HUES6 (cell line): ENCODE results near the gene ASGR1.
A peak's percentile ranks its signal among the peaks of the same experiment; 100 is the strongest.

Source experiments
- H3K27ac ChIP-seq: 2 replicates; pipeline ENCODE4 v1.7.0; 2013; ENCODE audit warnings: low read depth, mild to moderate bottlenecking, low read length, inconsistent platforms
- H3K27me3 ChIP-seq: 2 replicates; pipeline ENCODE4 v1.6.1; 2013; ENCODE audit warnings: low read length; ENCODE audit not compliant: control insufficient read depth, insufficient read depth
- H3K36me3 ChIP-seq: 2 replicates; pipeline ENCODE4 v1.6.1; 2013; ENCODE audit warnings: low read length; ENCODE audit not compliant: control insufficient read depth, insufficient read depth
- H3K4me1 ChIP-seq: 2 replicates; pipeline ENCODE4 v1.6.1; 2013; ENCODE audit warnings: low read length; ENCODE audit not compliant: control insufficient read depth, insufficient read depth
- H3K4me3 ChIP-seq: 2 replicates; pipeline ENCODE4 v1.5.1; 2013; ENCODE audit warnings: low read depth, low read length
- H3K9ac ChIP-seq: one replicate; pipeline ENCODE4 v1.6.1; 2013; ENCODE audit warnings: mild to moderate bottlenecking, low read length
- H3K9me3 ChIP-seq: 2 replicates; pipeline ENCODE4 v1.6.1; 2013; ENCODE audit warnings: low read depth, low read length; ENCODE audit not compliant: control insufficient read depth, insufficient read depth

ASGR1 gene

DNA sequence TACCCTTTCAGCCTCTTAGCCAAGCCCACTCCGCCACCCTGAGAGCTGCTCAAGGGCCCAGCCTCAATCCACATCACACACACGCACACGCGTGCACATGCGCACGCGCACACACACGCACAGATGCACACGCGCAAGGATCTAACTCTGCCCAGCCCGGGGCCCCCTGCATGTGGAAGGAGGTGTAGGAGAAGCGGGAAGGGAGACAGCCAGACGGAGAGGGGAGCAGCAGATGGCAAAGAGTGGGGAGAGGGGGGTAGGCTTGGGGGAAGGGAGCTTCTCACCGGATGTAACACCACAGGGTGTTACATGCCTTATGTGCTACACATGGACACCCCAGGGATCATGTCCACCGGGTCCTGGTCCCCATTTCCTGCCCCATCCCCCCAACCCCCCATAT lies 25.2 kb upstream of the ASGR1 start:
- H3K9ac ChIP-seq = no peak overlapping the region
- H3K27me3 ChIP-seq = no peaks in the 10 kb centered on the region; the same call in 1 of the 2 replicates
- peaks cover 29% of the 10 kb centered on the region for H3K36me3 ChIP-seq
- no peaks in the 10 kb centered on the region for H3K9me3 ChIP-seq
- no peak overlapping the region for H3K27ac ChIP-seq
- peaks cover 22% of the 10 kb centered on the region for H3K4me1 ChIP-seq
- peak overlapping the region; percentile 79 for H3K4me3 ChIP-seq

DNA sequence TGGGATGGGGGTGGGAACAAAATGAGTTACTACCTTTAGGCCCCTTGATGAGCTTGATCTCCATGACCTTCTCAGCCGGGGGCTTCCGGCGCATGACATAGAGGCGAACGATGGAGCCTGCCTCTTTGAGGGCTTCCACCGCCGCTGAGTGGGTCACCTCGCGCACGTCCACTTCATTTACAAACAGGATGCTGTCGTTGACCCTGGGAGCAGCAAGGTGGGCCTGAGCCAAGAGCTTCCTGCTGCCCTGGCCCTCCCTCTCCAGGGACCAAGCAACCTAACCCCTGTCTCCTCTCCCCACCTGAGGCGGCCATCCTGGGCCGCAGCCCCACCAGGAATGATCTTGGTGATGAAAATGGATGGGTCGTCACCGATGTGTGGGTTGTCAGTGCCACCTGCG lies 24.2 kb upstream of the ASGR1 start:
- Histone ChIP-seq H3K9me3 (no peaks in the 10 kb centered on the region), H3K4me1 (peaks cover 13% of the 10 kb centered on the region), H3K4me3 (no peak overlapping the region), H3K27me3 (no peaks in the 10 kb centered on the region; the same call in 1 of the 2 replicates), H3K36me3 (peaks cover 29% of the 10 kb centered on the region), H3K9ac (no peak overlapping the region), H3K27ac (no peak overlapping the region)

DNA sequence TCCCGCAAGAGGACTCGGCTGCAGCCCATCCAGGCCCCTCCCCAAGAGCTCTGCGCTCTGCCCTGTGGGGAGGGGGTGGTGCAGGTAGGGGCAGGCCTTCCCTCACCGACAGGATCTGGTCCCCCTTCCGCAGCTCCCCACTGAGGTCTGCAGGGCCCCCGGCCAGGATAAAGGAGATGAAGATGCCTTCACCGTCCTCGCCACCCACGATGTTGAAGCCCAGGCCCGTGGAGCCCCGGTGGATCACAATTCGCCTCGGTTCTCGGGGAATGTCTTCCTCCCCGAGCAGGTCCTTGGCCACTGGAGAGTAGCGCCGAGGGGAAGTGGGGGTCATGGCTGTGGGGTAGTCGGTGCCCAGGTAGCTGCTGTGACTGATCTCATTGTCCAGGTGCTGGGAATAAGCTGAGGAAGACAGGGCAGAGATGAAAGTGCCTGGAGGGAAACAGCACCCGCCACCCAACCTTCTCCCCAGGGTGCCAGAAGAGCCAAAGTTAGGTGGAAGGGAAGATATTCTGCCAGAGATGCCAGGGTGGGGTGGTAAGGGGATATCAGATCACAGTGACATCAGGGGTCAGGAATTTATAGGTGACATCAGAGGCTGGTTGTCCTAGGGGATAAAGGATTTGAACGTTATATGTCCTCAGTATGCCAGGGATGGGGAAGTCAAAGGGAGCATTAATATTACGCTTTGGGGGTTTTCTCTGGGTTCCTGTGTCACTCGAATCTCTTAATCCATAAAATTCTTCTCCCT lies 17.7 kb upstream of the ASGR1 start:
- no peak overlapping the region for H3K9ac ChIP-seq
- H3K27ac ChIP-seq = no peak overlapping the region
- no peaks in the 10 kb centered on the region for H3K4me1 ChIP-seq
- peaks cover 56% of the 10 kb centered on the region for H3K36me3 ChIP-seq
- no peaks in the 10 kb centered on the region for H3K27me3 ChIP-seq
- H3K9me3 ChIP-seq = no peaks in the 10 kb centered on the region
- no peak overlapping the region for H3K4me3 ChIP-seq

DNA sequence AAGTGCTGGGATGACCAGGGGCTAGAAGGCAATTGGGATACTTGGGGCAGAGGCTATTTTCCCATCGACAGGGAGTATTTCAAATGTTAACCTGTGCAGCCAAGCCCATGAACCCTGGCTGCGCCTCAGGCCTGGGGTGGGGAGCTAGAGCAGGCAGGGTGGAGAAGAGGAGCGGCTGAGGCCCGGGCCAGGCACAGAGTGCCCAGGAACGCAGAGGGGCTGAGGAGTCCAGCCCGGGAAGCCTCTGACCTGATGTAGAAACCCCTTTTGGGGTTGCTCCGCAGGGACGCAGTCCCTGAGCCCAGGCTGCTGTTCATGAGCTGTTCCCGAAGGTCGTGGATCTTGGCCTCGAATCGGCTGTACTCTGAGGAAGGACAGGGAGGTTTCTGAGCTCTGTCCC lies 16.8 kb upstream of the ASGR1 start:
- Histone ChIP-seq H3K9ac (no peak overlapping the region), H3K36me3 (peaks cover 51% of the 10 kb centered on the region)

DNA sequence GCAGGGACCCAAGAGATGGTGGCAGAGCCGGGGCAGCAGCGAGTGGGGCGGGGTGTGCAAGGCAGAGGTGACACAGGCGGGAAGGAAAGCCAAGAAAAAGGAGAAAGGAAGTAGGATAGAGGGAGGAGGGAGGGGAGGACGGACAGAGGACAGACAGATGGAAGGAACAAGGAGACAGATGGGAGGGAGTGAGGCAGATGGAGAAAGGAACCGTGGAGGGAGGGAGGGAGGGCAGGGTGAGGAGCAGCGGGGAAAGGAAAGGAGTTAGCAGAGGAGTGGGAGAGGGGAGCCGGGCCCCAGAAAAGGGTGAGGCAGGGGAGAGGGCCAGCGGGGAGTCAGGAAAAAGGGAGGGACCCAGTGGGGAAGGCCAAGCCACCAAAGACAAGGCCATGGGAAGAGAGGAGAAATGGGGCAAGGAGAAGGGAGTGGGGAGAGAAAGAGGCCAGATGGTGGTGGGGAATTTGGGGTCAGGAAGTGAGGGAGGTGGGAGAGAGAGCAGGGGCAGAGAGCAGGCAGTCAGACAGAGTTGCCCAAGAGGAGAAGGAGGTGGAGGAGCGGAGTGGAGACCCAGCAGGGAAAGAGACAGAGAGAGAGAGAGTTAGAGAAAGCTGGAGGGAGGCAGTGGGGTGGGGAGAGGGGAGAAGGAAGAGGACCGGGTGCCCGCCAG lies 13.2 kb upstream of the ASGR1 start:
- H3K4me3 ChIP-seq = no peak overlapping the region
- no peak overlapping the region for H3K27ac ChIP-seq
- no peaks in the 10 kb centered on the region for H3K9me3 ChIP-seq
- no peaks in the 10 kb centered on the region for H3K27me3 ChIP-seq
- H3K9ac ChIP-seq = no peak overlapping the region
- peaks cover 50% of the 10 kb centered on the region for H3K36me3 ChIP-seq
- H3K4me1 ChIP-seq = no peaks in the 10 kb centered on the region

More for the DNA sequence above, 16.8 kb upstream of the ASGR1 start:
- no peak overlapping the region for H3K4me3 ChIP-seq
- no peaks in the 10 kb centered on the region for H3K9me3 ChIP-seq
- H3K27me3 ChIP-seq = no peaks in the 10 kb centered on the region
- H3K4me1 ChIP-seq = no peaks in the 10 kb centered on the region
- H3K27ac ChIP-seq = no peak overlapping the region

DNA sequence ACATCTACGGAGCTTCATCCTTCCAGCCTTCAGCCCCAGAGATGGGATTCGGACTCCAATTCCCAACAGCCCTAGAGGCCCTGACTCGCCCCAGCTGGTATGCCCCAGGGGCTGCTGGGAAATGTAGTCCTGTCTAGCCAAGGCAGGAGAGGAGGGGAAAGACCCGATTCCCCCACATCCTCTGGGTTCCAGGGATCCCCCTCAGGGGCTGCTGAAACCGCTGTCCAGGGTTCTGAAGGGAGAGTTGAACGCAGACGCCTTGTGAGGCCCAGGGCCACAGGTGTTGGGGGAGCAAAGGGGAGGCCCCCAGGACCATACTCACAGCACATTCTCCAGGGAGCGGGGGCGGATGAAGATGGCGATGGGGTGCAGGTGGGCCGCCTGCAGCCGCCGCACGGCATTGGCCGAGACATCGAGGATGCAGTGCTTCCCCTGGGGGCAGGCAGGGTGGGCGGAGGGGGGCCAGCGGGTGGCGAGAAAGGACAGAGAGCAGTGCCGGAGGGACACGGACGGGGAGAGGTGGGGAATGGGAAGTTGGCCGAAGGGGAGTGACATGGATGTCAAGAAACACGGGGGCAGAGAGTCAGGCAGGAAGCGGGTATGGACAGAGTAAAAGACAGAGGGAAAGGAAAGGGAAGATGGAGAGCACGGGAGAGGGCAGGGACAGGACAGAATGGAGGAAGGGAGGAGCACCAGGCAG lies 12.6 kb upstream of the ASGR1 start:
- Histone ChIP-seq H3K4me1 (no peaks in the 10 kb centered on the region), H3K9ac (no peak overlapping the region), H3K4me3 (no peak overlapping the region), H3K36me3 (peaks cover 45% of the 10 kb centered on the region), H3K27ac (no peak overlapping the region), H3K9me3 (no peaks in the 10 kb centered on the region), H3K27me3 (no peaks in the 10 kb centered on the region)

DNA sequence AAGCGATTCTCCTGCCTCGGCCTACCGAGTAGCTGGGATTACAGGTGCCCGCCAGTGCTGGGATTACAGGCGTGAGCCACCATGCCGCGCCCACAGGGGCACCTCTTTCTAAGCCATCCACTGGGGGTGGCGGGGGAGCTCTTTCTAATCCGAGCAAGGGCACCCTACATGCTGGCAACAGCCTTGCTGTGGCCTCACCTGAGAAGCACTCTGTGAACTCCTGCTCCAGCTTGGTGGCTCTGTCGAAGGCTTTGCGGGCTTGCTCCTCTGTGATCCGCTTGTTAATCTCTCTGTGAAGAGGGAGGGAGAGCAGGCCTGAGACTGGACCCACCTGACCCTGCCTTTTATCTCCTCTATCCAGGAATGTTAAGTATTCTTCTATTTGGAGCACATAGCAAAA lies 11.9 kb upstream of the ASGR1 start:
- Histone ChIP-seq H3K4me3 (no peak overlapping the region), H3K9me3 (no peaks in the 10 kb centered on the region), H3K9ac (no peak overlapping the region), H3K27me3 (no peaks in the 10 kb centered on the region), H3K4me1 (no peaks in the 10 kb centered on the region), H3K36me3 (peaks cover 39% of the 10 kb centered on the region), H3K27ac (no peak overlapping the region)

DNA sequence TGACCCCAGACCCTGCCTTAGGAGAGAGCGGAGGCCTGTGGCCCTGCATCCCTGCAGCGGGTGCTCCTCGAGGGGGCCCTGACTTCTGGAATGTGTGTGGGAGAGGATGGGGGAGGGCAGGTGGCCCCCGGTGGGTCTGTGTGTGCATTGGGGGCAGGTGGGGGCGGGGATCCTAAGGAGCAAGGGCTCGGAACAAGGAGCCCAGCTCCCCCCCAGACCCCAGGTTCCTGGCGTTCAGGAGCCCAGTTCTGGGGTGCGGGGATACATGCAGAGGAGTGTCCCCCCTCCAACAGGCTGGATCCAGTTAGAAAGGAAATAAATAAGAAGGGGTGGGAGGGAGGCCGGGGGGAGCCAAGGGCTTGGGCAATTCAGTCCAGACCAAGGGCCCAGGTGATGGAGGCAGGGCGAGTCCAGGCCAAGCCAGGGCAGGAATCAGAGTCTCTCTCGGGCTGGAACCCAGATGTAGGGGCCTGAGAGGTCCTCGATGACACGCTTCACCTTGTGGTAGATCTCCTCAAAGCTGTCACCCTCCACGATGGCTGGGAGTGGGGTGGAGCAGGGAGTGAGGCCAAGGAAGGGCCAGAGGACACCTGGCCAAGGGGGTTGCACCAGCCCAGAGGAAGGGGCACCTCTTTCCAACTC lies 11.2 kb upstream of the ASGR1 start:
- Histone ChIP-seq H3K4me3 (no peak overlapping the region), H3K36me3 (peaks cover 32% of the 10 kb centered on the region), H3K9ac (no peak overlapping the region), H3K27ac (no peak overlapping the region), H3K27me3 (no peaks in the 10 kb centered on the region), H3K4me1 (no peaks in the 10 kb centered on the region), H3K9me3 (no peaks in the 10 kb centered on the region)

DNA sequence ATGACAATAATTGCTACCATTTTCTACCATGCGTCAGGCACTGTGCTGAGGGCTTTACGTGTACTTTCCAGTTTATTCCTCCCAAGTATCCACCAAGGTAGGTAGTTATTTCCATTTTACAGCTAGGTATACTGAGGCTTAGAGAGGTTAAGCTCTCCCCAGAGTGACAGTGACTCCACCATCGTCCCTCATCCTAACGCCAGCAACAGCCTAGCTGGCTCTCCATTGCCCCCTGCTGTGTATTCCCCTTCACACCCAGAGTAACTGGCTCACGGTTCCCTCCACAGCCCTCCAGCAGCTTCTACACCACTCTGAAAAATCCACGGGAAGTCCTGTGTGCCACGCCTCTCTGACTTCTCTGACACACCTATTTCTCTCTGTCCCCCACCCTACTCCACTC lies 7.1 kb upstream of the ASGR1 start:
- no peaks in the 10 kb centered on the region for H3K4me1 ChIP-seq
- H3K4me3 ChIP-seq = no peak overlapping the region
- H3K9ac ChIP-seq = no peak overlapping the region
- H3K36me3 ChIP-seq = peaks cover 7% of the 10 kb centered on the region
- H3K27me3 ChIP-seq = no peaks in the 10 kb centered on the region
- H3K27ac ChIP-seq = no peak overlapping the region
- no peaks in the 10 kb centered on the region for H3K9me3 ChIP-seq

DNA sequence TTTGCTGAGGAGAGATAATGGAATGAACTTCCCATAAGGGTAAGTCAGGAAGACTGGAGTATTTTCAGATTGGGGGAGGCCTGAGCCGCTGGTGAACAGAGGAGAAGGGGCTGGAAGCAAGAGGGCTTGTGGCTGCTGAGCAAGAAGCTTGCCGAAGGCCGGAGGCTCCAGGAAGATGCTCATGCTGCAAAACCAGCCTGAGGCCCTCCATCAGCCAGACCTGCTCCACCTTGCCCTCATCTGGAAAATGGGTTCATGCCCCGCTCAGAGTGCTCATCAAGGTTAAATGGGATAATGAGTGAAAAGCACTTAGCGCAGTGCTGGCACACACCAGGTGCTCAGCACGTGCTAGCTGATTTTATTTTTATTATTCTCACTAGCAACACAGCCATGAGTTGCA lies 5.5 kb upstream of the ASGR1 start:
- Histone ChIP-seq H3K27ac (no peak overlapping the region), H3K9ac (no peak overlapping the region)

DNA sequence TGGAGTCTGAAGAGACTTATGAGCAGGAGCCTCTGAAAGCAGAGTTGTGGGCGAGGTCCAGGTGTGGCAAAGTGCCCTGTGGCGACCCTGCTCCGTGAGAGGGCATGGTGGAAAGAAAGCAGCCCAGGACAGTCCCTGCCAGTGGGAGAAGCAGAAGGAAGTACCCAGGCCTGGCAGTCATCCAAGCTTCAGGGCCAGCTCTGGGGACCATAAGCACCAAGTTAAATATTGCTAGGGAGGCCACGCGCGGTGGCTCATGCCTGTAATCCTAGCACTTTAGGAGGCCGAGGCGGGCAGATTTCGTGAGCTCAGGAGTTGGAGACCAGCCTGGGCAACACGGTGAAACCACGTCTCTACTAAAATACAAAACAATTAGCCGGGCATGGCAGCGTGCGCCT lies 4.9 kb upstream of the ASGR1 start:
- Histone ChIP-seq H3K9me3 (no peaks in the 10 kb centered on the region), H3K27me3 (no peaks in the 10 kb centered on the region), H3K36me3 (no peaks in the 10 kb centered on the region), H3K4me3 (no peak overlapping the region), H3K9ac (no peak overlapping the region), H3K27ac (no peak overlapping the region), H3K4me1 (no peaks in the 10 kb centered on the region)

More for the DNA sequence above, 5.5 kb upstream of the ASGR1 start:
- Histone ChIP-seq H3K36me3 (no peaks in the 10 kb centered on the region), H3K9me3 (no peaks in the 10 kb centered on the region), H3K27me3 (no peaks in the 10 kb centered on the region), H3K4me3 (no peak overlapping the region), H3K4me1 (no peaks in the 10 kb centered on the region)
